PC-9 (cell line): ENCODE data around the gene STATH. TPM values are rescaled to one million over a fixed set of nuclear protein-coding genes. Genes with fewer than 3 reads are reported as not detected.
"Not testable (repeated sequence)": the region's sequence is repeated elsewhere in the genome, so short reads cannot be mapped to it uniquely, and the experiment has no call there.

Experiments
- BruUV-seq: library from RNA; stranded (reverse); fragments of 400-500 nt; replicated peaks from 2 replicates; lab custom pipeline; 2021; lab: Mats Ljungman, UMichigan
- CTCF ChIA-PET: fragments of 300-600 bp; sonication (Branson Sonifier 250); formaldehyde crosslinking; loops from one replicate; lab custom pipeline; 2022; ENCODE audit warnings: antibody characterized with exemption; lab: Charles Lee
- POLR2A ChIA-PET: fragments of 300-600 bp; sonication (Branson Sonifier 250); formaldehyde crosslinking; loops from one replicate; lab custom pipeline; 2022; ENCODE audit warnings: antibody characterized with exemption; ENCODE audit not compliant: unreplicated experiment; lab: Charles Lee
- DNase-seq, 2 experiments: peaks; one replicate each; pipeline versions ENCODE4 v3.0.0 to v3.0.0-alpha.2; 2015 to 2022; ENCODE audit warnings: mixed read lengths in 1 of 2
- H2AFZ ChIP-seq: fragments of 200-600 bp; sonication (generic); 2 replicates; pipeline ENCODE4 v1.8.1; 2017; ENCODE audit warnings: antibody characterized with exemption
- H3F3A ChIP-seq: fragments of 200-600 bp; sonication (generic); 2 replicates; pipeline ENCODE4 v1.8.1; 2017; ENCODE audit warnings: antibody characterized with exemption, mild to moderate bottlenecking, low read depth; ENCODE audit not compliant: insufficient read depth
- H3K27ac ChIP-seq: fragments of 200-600 bp; sonication (generic); 2 replicates; pipeline ENCODE4 v1.6.1; 2016; ENCODE audit warnings: mixed run types
- H3K27me3 ChIP-seq: fragments of 200-600 bp; sonication (generic); 2 replicates; pipeline ENCODE4 v1.6.1; 2016; ENCODE audit warnings: low read depth, mixed run types; ENCODE audit not compliant: insufficient read depth
- H3K36me3 ChIP-seq: fragments of 200-600 bp; sonication (generic); 2 replicates; pipeline ENCODE4 v1.6.1; 2016; ENCODE audit warnings: low read depth, mixed run types
- H3K4me1 ChIP-seq: fragments of 200-600 bp; sonication (generic); replicated peaks from 2 replicates; pipeline ENCODE4 v1.6.1; 2016; ENCODE audit warnings: mixed run types; ENCODE audit not compliant: insufficient read depth
- H3K4me2 ChIP-seq: fragments of 200-600 bp; sonication (generic); 2 replicates; pipeline ENCODE4 v1.6.1; 2017; ENCODE audit warnings: mixed run types
- H3K4me3 ChIP-seq: fragments of 200-600 bp; sonication (generic); 2 replicates; pipeline ENCODE4 v1.6.1; 2016; ENCODE audit warnings: mixed run types
- H3K79me2 ChIP-seq: fragments of 200-600 bp; sonication (generic); 2 replicates; pipeline ENCODE4 v1.6.1; 2017; ENCODE audit warnings: low read depth, mixed run types
- H3K9me2 ChIP-seq: fragments of 200-600 bp; sonication (generic); 2 replicates; pipeline ENCODE4 v1.8.1; 2017; ENCODE audit warnings: mild to moderate bottlenecking; ENCODE audit not compliant: insufficient read depth
- H3K9me3 ChIP-seq: fragments of 200-600 bp; sonication (generic); 2 replicates; pipeline ENCODE4 v1.8.1; 2016; ENCODE audit warnings: low read depth; ENCODE audit not compliant: insufficient read depth
- H4K20me1 ChIP-seq: fragments of 200-600 bp; sonication (generic); 2 replicates; pipeline ENCODE4 v1.8.1; 2017; ENCODE audit not compliant: insufficient read depth
- EZH2 ChIP-seq: fragments of 200-600 bp; sonication (generic); IDR thresholded peaks from 2 replicates; pipeline ENCODE4 v1.8.0; 2017; ENCODE audit warnings: antibody characterized with exemption, low read depth
- intact Hi-C: fragments of 100-400 bp; cut with micrococcal nuclease; formaldehyde crosslinking; loops from one replicate; pipeline ENCODE4 v1.10.0; 2022; ENCODE audit not compliant: unreplicated experiment
- total RNA-seq: library from RNA; stranded (reverse); gene quantifications from 2 replicates; pipeline ENCODE4 v1.2.3, GENCODE V29; 2021
- TF ChIP-seq, protein P1 (sequence below): fragments of 200-600 bp; sonication (generic); conservative IDR thresholded peaks from 2 replicates; pipeline ENCODE4 v1.6.1; 2017; ENCODE audit warnings: mixed run types, antibody characterized with exemption, mild to moderate bottlenecking, moderate library complexity

STATH gene
- total RNA-seq, 1 experiment from 2014 or later, result not detected

GRCh38 chr4:70000711-70001110, 4.9 kb downstream of the STATH start:
- Histone ChIP-seq H3K79me2 (no peaks in the 10 kb centered on the region), H3K4me3 (no peak overlapping the region), H3K27me3 (no peaks in the 10 kb centered on the region), H2AFZ (no peak overlapping the region), H3K4me2 (no peak overlapping the region), H3K4me1 (no peaks in the 10 kb centered on the region), H3F3A (no peaks in the 10 kb centered on the region), H3K9me2 (no peaks in the 10 kb centered on the region), H3K27ac (no peak overlapping the region), H3K36me3 (no peaks in the 10 kb centered on the region), H4K20me1 (no peaks in the 10 kb centered on the region), H3K9me3 (no peaks in the 10 kb centered on the region)
- no peak for DNase-seq
- CTCF ChIA-PET, result interaction anchor here (0.6 kb wide), 1 partner anchor 60 kb away, joined by 3 read pairs; no protein-coding TSS in a partner anchor
- TF ChIP-seq EZH2, result no peak
- TF ChIP-seq, protein P1, sequence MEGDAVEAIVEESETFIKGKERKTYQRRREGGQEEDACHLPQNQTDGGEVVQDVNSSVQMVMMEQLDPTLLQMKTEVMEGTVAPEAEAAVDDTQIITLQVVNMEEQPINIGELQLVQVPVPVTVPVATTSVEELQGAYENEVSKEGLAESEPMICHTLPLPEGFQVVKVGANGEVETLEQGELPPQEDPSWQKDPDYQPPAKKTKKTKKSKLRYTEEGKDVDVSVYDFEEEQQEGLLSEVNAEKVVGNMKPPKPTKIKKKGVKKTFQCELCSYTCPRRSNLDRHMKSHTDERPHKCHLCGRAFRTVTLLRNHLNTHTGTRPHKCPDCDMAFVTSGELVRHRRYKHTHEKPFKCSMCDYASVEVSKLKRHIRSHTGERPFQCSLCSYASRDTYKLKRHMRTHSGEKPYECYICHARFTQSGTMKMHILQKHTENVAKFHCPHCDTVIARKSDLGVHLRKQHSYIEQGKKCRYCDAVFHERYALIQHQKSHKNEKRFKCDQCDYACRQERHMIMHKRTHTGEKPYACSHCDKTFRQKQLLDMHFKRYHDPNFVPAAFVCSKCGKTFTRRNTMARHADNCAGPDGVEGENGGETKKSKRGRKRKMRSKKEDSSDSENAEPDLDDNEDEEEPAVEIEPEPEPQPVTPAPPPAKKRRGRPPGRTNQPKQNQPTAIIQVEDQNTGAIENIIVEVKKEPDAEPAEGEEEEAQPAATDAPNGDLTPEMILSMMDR, result no peak
- intact Hi-C loops, result no loop called here
- BruUV-seq, result no TSS peak
- POLR2A ChIA-PET, result no interaction called here

GRCh38 chr4:70002507-70002906, 6.7 kb downstream of the STATH start:
- Histone ChIP-seq H3K36me3 (no peaks in the 10 kb centered on the region), H3K27ac (no peak overlapping the region), H2AFZ (no peak overlapping the region), H3K4me1 (no peaks in the 10 kb centered on the region), H4K20me1 (no peaks in the 10 kb centered on the region), H3K9me3 (no peaks in the 10 kb centered on the region), H3F3A (no peaks in the 10 kb centered on the region), H3K9me2 (no peaks in the 10 kb centered on the region), H3K4me2 (no peak overlapping the region), H3K4me3 (no peak overlapping the region), H3K79me2 (no peaks in the 10 kb centered on the region), H3K27me3 (no peaks in the 10 kb centered on the region)
- no TSS peak for BruUV-seq
- POLR2A ChIA-PET, result no interaction called here
- no peak for DNase-seq
- intact Hi-C loops, result no loop called here
- CTCF ChIA-PET, result no interaction called here
- TF ChIP-seq, protein P1, result no peak
- no peak for TF ChIP-seq EZH2

DNA sequence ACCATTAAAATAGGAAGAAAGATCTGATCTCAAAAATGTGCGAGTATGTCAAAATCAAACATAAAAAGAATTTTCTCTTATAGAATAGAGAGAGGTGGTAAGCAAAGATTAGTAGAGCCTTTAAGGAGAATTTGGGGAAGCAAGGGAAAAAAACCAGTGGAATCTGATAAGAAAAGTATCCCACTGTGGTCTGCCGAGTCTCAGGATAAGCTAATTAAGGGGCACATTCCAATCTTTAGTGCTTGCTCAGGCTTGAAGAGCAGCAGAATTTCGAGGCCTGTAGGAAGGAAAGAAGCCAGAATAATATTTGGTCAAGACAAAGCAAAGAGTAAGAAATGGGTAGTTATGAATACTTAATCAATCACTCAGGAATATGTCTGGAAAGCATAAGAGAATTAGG, 13.0 kb downstream of the STATH start:
- no peak for TF ChIP-seq EZH2
- TF ChIP-seq, protein P1, result no peak
- ChIA-PET POLR2A (no interaction called here), CTCF (interaction anchor here (0.7 kb wide), 1 partner anchor 178 kb away, joined by 3 read pairs; no protein-coding TSS in a partner anchor)
- Histone ChIP-seq H3K4me2 (no peak overlapping the region), H3K27ac (no peak overlapping the region), H2AFZ (no peak overlapping the region), H3K4me1 (no peaks in the 10 kb centered on the region), H4K20me1 (no peaks in the 10 kb centered on the region), H3F3A (no peaks in the 10 kb centered on the region), H3K36me3 (no peaks in the 10 kb centered on the region), H3K9me2 (no peaks in the 10 kb centered on the region), H3K4me3 (no peak overlapping the region), H3K79me2 (no peaks in the 10 kb centered on the region), H3K27me3 (no peaks in the 10 kb centered on the region), H3K9me3 (no peaks in the 10 kb centered on the region)
- no TSS peak for BruUV-seq
- DNase-seq, result no peak
- intact Hi-C loops, result no loop called here

- H3K4me1 ChIP-seq, H3K9me3 ChIP-seq, H3K27ac ChIP-seq, POLR2A ChIA-PET, H3K36me3 ChIP-seq, BruUV-seq, H3F3A ChIP-seq, H4K20me1 ChIP-seq, H3K79me2 ChIP-seq, CTCF ChIA-PET, intact Hi-C loops, H3K9me2 ChIP-seq, H3K27me3 ChIP-seq: not testable (repeated sequence)
- Histone ChIP-seq H3K4me2 (peak overlapping the region; percentile 68), H2AFZ (peak overlapping the region; percentile 72), H3K4me3 (peak overlapping the region; percentile 50; the same call in 1 of the 2 replicates)
- DNase-seq, result peak in 1 of 2 experiments; percentile 37
Observed at GRCh38 chr4:70019006-70019405, 23.2 kb downstream of the STATH start.
